CD4-positive, alpha-beta memory T cell (primary cell): ENCODE data around the gene CCZ1B. TPM values are rescaled to one million over a fixed set of nuclear protein-coding genes. Genes with fewer than 3 reads are reported as not detected.
"Not testable (repeated sequence)": the region's sequence is repeated elsewhere in the genome, so short reads cannot be mapped to it uniquely, and the experiment has no call there.

Experiments used
- CTCF ChIA-PET: fragments of 350-600 bp; sonication (Branson Sonifier 250); formaldehyde crosslinking; loops from one replicate; lab custom pipeline; 2021; ENCODE audit warnings: inconsistent platforms; ENCODE audit not compliant: partially characterized antibody; lab: Charles Lee
- POLR2A ChIA-PET: fragments of 350-600 bp; sonication (Branson Sonifier 250); formaldehyde crosslinking; loops from one replicate; lab custom pipeline; 2021; ENCODE audit not compliant: partially characterized antibody; lab: Charles Lee
- DNase-seq, 5 donors: peaks; one replicate each; pipeline versions ENCODE4 v3.0.0 to v3.0.0-alpha.2; 2020 to 2022; ENCODE audit warnings: mixed read lengths in 1 of 5
- H3K27ac ChIP-seq: one replicate; pipeline ENCODE4 v1.7.0; 2013; ENCODE audit warnings: low read depth, low read length
- H3K27me3 ChIP-seq: 2 replicates; pipeline ENCODE4 v1.7.0; 2013; ENCODE audit warnings: mild to moderate bottlenecking, low read length, moderate library complexity; ENCODE audit not compliant: insufficient read depth
- H3K36me3 ChIP-seq: 2 replicates; pipeline ENCODE4 v1.7.0; 2013; ENCODE audit warnings: mild to moderate bottlenecking, low read length, moderate library complexity; ENCODE audit not compliant: insufficient read depth
- H3K4me1 ChIP-seq: 2 replicates; pipeline ENCODE4 v1.7.0; 2013; ENCODE audit warnings: mild to moderate bottlenecking, low read length, moderate library complexity; ENCODE audit not compliant: insufficient read depth
- H3K4me3 ChIP-seq, 2 donors: one replicate each; pipeline ENCODE4 v1.7.0; 2013; ENCODE audit warnings: low read length in 2 of 2, mild to moderate bottlenecking in 1 of 2
- H3K9me3 ChIP-seq, 2 donors: one replicate each; pipeline ENCODE4 v1.7.0; 2013; ENCODE audit warnings: low read length in 2 of 2, control low read depth in 1 of 2; ENCODE audit not compliant: control insufficient read depth in 1 of 2
- H3K27ac Mint-ChIP-seq, 7 donors: one replicate each; pipeline ENCODE4 v1.8.0; 2020 to 2021; ENCODE audit warnings: mixed read lengths in 7 of 7, mild to moderate bottlenecking in 6 of 7, inconsistent platforms in 3 of 7, moderate library complexity in 3 of 7
- H3K27me3 Mint-ChIP-seq, 2 donors: one replicate each; pipeline ENCODE4 v1.8.0; 2020 to 2021; ENCODE audit warnings: mixed read lengths in 2 of 2
- H3K36me3 Mint-ChIP-seq, 2 donors: one replicate each; pipeline ENCODE4 v1.8.0; 2020 to 2021; ENCODE audit warnings: mixed read lengths in 2 of 2, inconsistent platforms in 1 of 2, mild to moderate bottlenecking in 1 of 2
- H3K4me1 Mint-ChIP-seq, 4 donors: one replicate each; pipeline ENCODE4 v1.8.0; 2020 to 2021; ENCODE audit warnings: mixed read lengths in 4 of 4, mild to moderate bottlenecking in 1 of 4
- H3K4me3 Mint-ChIP-seq, 8 donors: one replicate each; pipeline ENCODE4 v1.8.0; 2020 to 2021; ENCODE audit warnings: mixed read lengths in 8 of 8, mild to moderate bottlenecking in 7 of 8, moderate library complexity in 6 of 8, inconsistent platforms in 3 of 8
- H3K9me3 Mint-ChIP-seq, 8 donors: one replicate each; pipeline ENCODE4 v1.8.0; 2020 to 2021; ENCODE audit warnings: mixed read lengths in 8 of 8, mild to moderate bottlenecking in 5 of 8, inconsistent platforms in 3 of 8, moderate library complexity in 1 of 8
- intact Hi-C: fragments of 100-400 bp; cut with micrococcal nuclease; formaldehyde crosslinking; loops from one replicate; pipeline ENCODE4 v1.15.1; 2023
- polyA plus RNA-seq, 2 donors: library from polyadenylated mRNA; unstranded; fragments of 300-500 nt; fragmentation: Illumina TruSeq; gene quantifications; one replicate each; pipeline ENCODE4 v1.2.3, GENCODE V29; 2021
- total RNA-seq, 2 experiments: library from RNA; stranded (reverse); gene quantifications; one replicate each; pipeline ENCODE4 v1.2.3, GENCODE V29; 2021

CCZ1B gene
- total and polyA plus RNA-seq, 4 experiments from 2014 or later = 22.1 to 95.3 (median 60.8) TPM

DNA sequence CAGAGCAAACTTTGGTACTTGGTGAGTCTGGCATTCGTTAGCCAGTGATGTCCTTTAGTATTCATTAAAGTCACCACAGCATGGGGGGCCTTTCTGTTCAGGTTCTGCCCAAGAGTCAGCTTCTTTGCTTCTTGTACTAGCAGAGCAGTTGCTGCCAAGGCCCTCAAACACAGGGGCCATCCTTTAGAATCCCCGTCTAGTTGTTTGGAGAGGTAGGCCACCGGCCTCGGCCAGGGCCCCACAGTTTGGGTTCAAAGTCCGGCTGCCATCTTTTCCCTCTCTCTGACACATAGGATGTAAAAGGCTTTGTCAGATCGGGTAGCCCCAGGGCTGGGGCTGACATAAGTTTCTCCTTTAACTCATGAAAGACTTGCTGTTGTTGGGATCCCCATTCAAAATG, 17.6 kb upstream of the CCZ1B start:
- H3K4me3 ChIP-seq, POLR2A ChIA-PET, H3K4me1 Mint-ChIP-seq, H3K27ac ChIP-seq, H3K36me3 ChIP-seq, H3K9me3 Mint-ChIP-seq, H3K27ac Mint-ChIP-seq, H3K27me3 ChIP-seq, CTCF ChIA-PET, H3K4me3 Mint-ChIP-seq, H3K36me3 Mint-ChIP-seq, H3K4me1 ChIP-seq, intact Hi-C loops, H3K9me3 ChIP-seq, DNase-seq: not testable (repeated sequence)
- peaks cover 7 to 18% of the 10 kb centered on the region in 2 donors for H3K27me3 Mint-ChIP-seq

GRCh38 chr7:6843092-6843491, 17.0 kb upstream of the CCZ1B start:
- H3K4me1 ChIP-seq, DNase-seq, H3K36me3 ChIP-seq, H3K36me3 Mint-ChIP-seq, H3K4me3 ChIP-seq, H3K4me1 Mint-ChIP-seq, H3K9me3 ChIP-seq, POLR2A ChIA-PET, H3K27ac ChIP-seq, intact Hi-C loops, H3K4me3 Mint-ChIP-seq, CTCF ChIA-PET, H3K9me3 Mint-ChIP-seq, H3K27me3 ChIP-seq: not testable (repeated sequence)
- Mint-ChIP-seq H3K27ac (peak overlapping the region in 1 of 7 donors; percentile 23), H3K27me3 (peaks cover 7 to 18% of the 10 kb centered on the region in 2 donors)

GRCh38 chr7:6842278-6842921, 16.3 kb upstream of the CCZ1B start:
- H3K4me3 ChIP-seq, POLR2A ChIA-PET, H3K9me3 ChIP-seq, H3K27me3 ChIP-seq, H3K9me3 Mint-ChIP-seq, H3K4me1 ChIP-seq, intact Hi-C loops, H3K4me1 Mint-ChIP-seq, CTCF ChIA-PET, H3K27ac Mint-ChIP-seq, H3K36me3 Mint-ChIP-seq, DNase-seq, H3K27ac ChIP-seq, H3K4me3 Mint-ChIP-seq, H3K36me3 ChIP-seq: not testable (repeated sequence)
- H3K27me3 Mint-ChIP-seq = peaks cover 7 to 18% of the 10 kb centered on the region in 2 donors

GRCh38 chr7:6837081-6837480, 11.0 kb upstream of the CCZ1B start:
- H3K4me3 ChIP-seq, H3K36me3 ChIP-seq, H3K4me3 Mint-ChIP-seq, H3K27ac ChIP-seq, H3K36me3 Mint-ChIP-seq, intact Hi-C loops, DNase-seq, POLR2A ChIA-PET, CTCF ChIA-PET, H3K9me3 Mint-ChIP-seq, H3K9me3 ChIP-seq, H3K27me3 ChIP-seq, H3K4me1 ChIP-seq, H3K4me1 Mint-ChIP-seq: not testable (repeated sequence)
- Mint-ChIP-seq H3K27ac (peak overlapping the region in 1 of 7 donors; percentile 8), H3K27me3 (peaks cover 7 to 20% of the 10 kb centered on the region in 2 donors)

DNA sequence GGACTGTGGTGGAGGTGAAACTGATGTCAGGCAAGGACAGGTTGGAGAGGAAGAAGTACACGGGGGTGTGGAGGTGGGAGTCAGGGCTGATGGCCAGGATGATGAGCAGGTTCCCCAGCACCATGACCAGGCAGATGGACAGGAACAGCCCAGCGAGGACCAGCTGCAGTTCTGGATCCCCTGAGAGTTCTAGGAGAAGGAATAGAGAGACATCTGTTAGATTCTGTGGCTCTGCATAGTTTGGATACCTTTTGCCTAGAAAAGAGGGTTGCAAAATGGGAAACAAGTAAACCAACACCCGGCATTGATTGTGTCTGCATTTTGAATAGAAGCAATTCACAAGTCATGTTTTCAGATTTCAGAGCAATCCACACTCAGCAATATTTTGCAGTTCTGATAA, 9.4 kb upstream of the CCZ1B start:
- H3K9me3 Mint-ChIP-seq, H3K4me1 ChIP-seq, H3K36me3 Mint-ChIP-seq, H3K4me3 Mint-ChIP-seq, H3K27me3 ChIP-seq, H3K36me3 ChIP-seq, H3K9me3 ChIP-seq, H3K4me1 Mint-ChIP-seq, intact Hi-C loops, H3K27ac ChIP-seq, H3K27ac Mint-ChIP-seq, POLR2A ChIA-PET, CTCF ChIA-PET, DNase-seq, H3K4me3 ChIP-seq: not testable (repeated sequence)
- H3K27me3 Mint-ChIP-seq = peaks cover 6 to 20% of the 10 kb centered on the region in 2 donors

DNA sequence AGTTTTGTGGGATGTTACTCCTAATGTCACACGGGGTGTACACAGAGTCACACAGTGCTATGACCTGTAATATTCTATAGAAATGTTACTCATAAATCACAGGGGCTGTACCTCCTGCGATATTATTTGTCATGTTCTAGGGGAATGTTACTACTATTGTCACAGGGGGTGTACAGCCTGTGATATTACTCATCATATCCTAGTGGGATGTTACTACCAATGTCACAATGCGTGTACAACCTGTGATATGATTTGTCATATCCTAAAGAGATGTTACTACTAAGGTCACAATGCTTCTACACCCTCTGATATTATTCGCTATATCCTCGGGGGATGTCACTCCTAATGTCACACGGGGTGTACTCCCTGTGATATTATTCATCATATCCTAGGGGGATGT, 7.6 kb upstream of the CCZ1B start:
- DNase-seq = no peak
- no peaks in the 10 kb centered on the region for H3K36me3 Mint-ChIP-seq
- ChIA-PET CTCF (no interaction called here), POLR2A (no interaction called here)
- no peaks in the 10 kb centered on the region for H3K9me3 Mint-ChIP-seq
- Histone ChIP-seq H3K36me3 (no peaks in the 10 kb centered on the region), H3K9me3 (no peaks in the 10 kb centered on the region), H3K27me3 (no peaks in the 10 kb centered on the region), H3K4me1 (no peaks in the 10 kb centered on the region), H3K27ac (no peak overlapping the region), H3K4me3 (no peak overlapping the region)
- peaks cover 6 to 19% of the 10 kb centered on the region in 2 donors for H3K27me3 Mint-ChIP-seq
- intact Hi-C loops = no loop called here
- H3K4me3 Mint-ChIP-seq = no peak overlapping the region
- H3K4me1 Mint-ChIP-seq = no peaks in the 10 kb centered on the region
- H3K27ac Mint-ChIP-seq = no peak overlapping the region

DNA sequence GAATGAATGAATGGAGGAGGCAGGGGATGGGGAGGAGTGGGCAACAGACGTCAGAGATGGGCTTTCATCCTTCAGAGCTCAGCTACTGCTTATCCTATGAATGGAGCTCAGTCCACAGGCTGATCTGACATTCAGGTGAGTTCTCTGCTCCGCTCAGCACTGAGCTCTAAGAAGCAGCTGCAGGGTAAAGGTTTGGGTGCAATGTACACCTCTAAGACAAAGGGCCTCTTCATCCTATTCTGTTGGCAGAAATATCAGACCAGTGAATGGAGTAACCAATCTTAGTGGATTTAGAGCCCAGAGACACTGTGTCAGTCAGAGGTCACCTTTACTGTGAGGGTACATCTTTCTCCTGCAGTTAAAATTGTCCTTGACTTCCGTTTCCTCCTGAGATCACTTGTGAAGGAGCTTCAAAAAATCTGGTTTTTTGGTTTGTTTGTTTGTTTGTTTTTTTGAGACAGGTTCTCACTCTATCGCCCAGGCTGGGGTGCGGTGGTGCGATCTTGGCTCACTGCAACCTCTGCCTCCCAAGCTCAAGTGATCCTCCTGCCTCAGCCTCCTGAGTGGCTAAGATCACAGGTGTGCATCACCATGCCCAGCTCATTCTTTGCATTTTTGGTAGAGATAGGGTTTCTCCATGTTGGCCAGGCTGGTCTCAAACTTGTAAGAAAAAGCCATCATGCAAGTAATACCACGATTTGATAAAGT, 5.1 kb upstream of the CCZ1B start:
- Histone ChIP-seq H3K9me3 (no peaks in the 10 kb centered on the region), H3K4me3 (no peak overlapping the region), H3K36me3 (no peaks in the 10 kb centered on the region), H3K4me1 (no peaks in the 10 kb centered on the region), H3K27ac (no peak overlapping the region), H3K27me3 (no peaks in the 10 kb centered on the region)
- Mint-ChIP-seq H3K9me3 (no peaks in the 10 kb centered on the region), H3K36me3 (peaks cover 0 to 2% of the 10 kb centered on the region in 2 donors), H3K4me3 (no peak overlapping the region), H3K27ac (no peak overlapping the region), H3K27me3 (peaks cover 6 to 13% of the 10 kb centered on the region in 2 donors), H3K4me1 (peaks cover 0 to 6% (median 2%) of the 10 kb centered on the region in 4 donors)
- POLR2A ChIA-PET = no interaction called here
- CTCF ChIA-PET = interaction anchor here (1.1 kb wide), 1 partner anchor 16 kb away, joined by 3 read pairs; no protein-coding TSS in a partner anchor
- DNase-seq = no peak
- intact Hi-C loops = no loop called here
